ENCODE measurements around the gene TNNC2. TPM values are rescaled to one million over a fixed set of nuclear protein-coding genes. Genes with fewer than 3 reads are reported as not detected.

Gene TNNC2
- total and polyA plus RNA-seq, 9 of the 15 experiments (the other 6 are each of a cell fraction or from before 2014, with no cell fraction given) = not detected

DNA sequence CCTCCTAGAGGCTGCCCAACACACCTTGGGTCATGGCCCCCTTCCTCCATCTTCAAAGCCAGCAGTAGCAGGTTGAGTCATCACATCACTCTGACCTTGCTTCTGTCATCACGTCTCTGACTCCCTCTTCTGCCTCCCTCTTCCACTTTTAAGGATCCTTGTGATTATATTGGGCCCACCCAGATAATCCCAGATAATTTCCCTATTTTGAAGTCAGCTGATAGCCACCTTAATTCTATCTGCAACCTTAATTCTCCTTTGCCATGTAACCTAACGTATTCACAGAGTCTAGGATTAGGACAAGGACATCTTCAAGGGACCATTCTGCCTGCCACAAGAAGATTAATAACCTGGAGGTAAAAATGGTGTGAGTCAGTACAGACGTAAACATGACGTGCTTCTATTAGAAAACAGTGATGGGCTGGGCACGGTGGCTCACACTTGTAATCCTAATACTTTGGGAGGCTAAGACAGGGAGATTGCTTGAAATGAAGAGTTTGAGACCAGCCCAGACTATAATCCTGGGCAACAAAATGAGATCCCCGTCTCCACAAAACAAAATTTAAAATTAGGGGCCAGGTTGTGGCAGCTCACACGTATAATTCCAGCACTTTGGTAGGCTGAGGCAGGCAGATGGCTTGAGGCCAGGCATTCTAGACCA is 33.6 kb upstream of the TNNC2 start (continued):
- TF ChIP-seq, protein P1, sequence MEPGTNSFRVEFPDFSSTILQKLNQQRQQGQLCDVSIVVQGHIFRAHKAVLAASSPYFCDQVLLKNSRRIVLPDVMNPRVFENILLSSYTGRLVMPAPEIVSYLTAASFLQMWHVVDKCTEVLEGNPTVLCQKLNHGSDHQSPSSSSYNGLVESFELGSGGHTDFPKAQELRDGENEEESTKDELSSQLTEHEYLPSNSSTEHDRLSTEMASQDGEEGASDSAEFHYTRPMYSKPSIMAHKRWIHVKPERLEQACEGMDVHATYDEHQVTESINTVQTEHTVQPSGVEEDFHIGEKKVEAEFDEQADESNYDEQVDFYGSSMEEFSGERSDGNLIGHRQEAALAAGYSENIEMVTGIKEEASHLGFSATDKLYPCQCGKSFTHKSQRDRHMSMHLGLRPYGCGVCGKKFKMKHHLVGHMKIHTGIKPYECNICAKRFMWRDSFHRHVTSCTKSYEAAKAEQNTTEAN (CRISPR knock-in tag; IDR thresholded peaks at IDR 0.05) = no peak
- no peak for TF ChIP-seq HNRNPLL (IDR thresholded peaks at IDR 0.05; ENCODE audit: low read depth, low read length, poor library complexity, severe bottlenecking)
- TF ChIP-seq, protein P2, sequence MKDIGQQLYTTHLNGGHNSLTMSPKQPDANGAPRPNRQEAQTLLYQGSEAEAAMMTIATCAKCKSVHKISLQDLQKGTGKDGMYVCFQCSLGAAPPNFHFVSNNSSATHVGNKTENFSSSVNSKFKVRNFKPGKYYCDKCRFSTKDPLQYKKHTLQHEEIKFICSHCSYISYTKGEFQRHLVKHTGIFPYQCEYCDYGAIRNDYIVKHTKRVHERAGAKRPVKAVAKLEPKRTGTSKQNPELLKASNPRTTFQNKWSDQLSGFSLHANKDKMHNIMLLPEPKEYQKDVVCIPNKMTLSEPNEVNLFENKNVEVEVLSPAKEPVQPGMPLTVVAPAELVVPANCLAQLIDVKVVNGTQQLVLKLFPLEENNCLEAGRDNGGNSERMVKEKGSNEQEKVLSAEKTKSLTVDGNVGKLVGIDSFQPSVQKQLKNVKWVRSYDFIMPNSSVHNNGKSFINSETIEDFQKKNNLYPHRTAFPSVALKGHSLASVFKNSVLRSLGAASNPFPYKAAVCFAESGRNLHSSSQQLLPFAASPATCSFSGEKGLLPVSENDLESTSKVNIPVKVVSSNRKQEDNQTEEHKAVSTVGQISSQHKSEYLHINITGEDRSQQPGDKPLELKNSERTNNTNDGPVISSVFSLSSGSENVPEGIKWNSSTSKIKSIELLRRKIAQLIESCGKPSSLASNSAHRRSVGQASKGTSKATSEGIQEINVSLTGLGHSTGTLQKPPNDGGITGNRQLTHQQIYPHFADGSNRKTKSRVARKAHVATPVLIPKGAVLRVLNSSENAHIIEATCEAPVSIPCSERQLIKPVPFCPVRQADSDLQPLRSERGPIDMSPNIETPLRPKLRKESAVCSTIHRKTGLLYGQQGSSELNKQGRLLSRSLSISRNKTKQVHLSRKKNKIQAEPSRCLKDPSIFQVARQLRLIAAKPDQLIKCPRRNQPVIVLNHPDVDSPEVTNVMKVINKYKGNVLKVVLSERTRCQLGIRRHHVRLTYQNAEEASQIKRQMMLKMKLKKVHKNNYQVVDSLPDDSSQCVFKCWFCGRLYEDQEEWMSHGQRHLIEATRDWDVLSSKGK (CRISPR knock-in tag; IDR thresholded peaks at IDR 0.05) = no peak
- no peak for TF ChIP-seq ZNF253 (CRISPR knock-in tag; conservative IDR thresholded peaks at IDR 0.05)
- TF ChIP-seq GABPB1 (CRISPR knock-in tag; IDR thresholded peaks at IDR 0.05) = no peak
- no peak for TF ChIP-seq ZFP1 (CRISPR knock-in tag; IDR thresholded peaks at IDR 0.05)
- no peak for TF ChIP-seq ZC3H11A (IDR thresholded peaks at IDR 0.05; ENCODE audit: low read depth, low read length)
- no peak for TF ChIP-seq ZNF77 (CRISPR knock-in tag; IDR thresholded peaks at IDR 0.05)
- TF ChIP-seq BRD9 (IDR thresholded peaks at IDR 0.05; ENCODE audit: low read depth, partially characterized antibody) = no peak
- TF ChIP-seq ZNF23 (CRISPR knock-in tag; IDR thresholded peaks at IDR 0.05) = no peak
- TF ChIP-seq U2AF1 (optimal IDR thresholded peaks at IDR 0.05; ENCODE audit: low read depth, low read length) = no peak
- no peak for TF ChIP-seq PHB2 (IDR thresholded peaks at IDR 0.05; ENCODE audit: low read depth)
- peak; percentile 34; the same call in 1 of the 2 replicates for TF ChIP-seq CREB1 (IDR thresholded peaks at IDR 0.05)
- TF ChIP-seq CREB1 (CRISPR knock-in tag; IDR thresholded peaks at IDR 0.05) = no peak
- no peak for TF ChIP-seq TCF7L2 (IDR thresholded peaks at IDR 0.05; ENCODE audit: low read depth, low read length)
- TF ChIP-seq ZNF384 (IDR thresholded peaks at IDR 0.05; ENCODE audit: low read depth, low read length) = peak; percentile 14; the same call in 1 of the 2 replicates
- TF ChIP-seq ZNF444 (CRISPR knock-in tag; IDR thresholded peaks at IDR 0.05) = no peak
- TF ChIP-seq BRD4 (IDR thresholded peaks at IDR 0.05) = no peak
- no peak for TF ChIP-seq CBX8 (IDR thresholded peaks at IDR 0.05; ENCODE audit: borderline replicate concordance, extremely low read depth, low read depth, low read length, poor library complexity, severe bottlenecking)
- no peak for TF ChIP-seq NUFIP1 (IDR thresholded peaks at IDR 0.05; ENCODE audit: partially characterized antibody)
- no peak for TF ChIP-seq ZBTB33 (CRISPR knock-in tag; IDR thresholded peaks at IDR 0.05)

Measured in K562 (cell line).